Natural killer cell (primary cell): ENCODE measurements around the gene SYNPO. TPM values are rescaled to one million over a fixed set of nuclear protein-coding genes. Genes with fewer than 3 reads are reported as not detected.

ENCODE experiments used
- ATAC-seq, 3 donors: fragments of 150-1000 bp in 2 of 3; fragments of 200-7000 bp in 1 of 3; cut with Tn5 transposase; 1 replicate in 1 of 3; 2 replicates in 2 of 3; pipeline ENCODE4 v1.10.0; 2021; ENCODE audit warnings: mild to moderate bottlenecking in 2 of 3, moderate library complexity in 2 of 3
- DNase-seq, 2 donors: peaks; one replicate each; pipeline versions ENCODE4 v3.0.0 to v3.0.0-alpha.2; 2013 to 2021; ENCODE audit warnings: mixed read lengths in 1 of 2
- H3K27ac ChIP-seq: one replicate; pipeline ENCODE4 v1.5.1; 2013; ENCODE audit warnings: mild to moderate bottlenecking, low read length
- H3K27me3 ChIP-seq: one replicate; pipeline ENCODE4 v1.6.1; 2013; ENCODE audit warnings: low read length; ENCODE audit not compliant: control insufficient read depth, insufficient read depth
- H3K36me3 ChIP-seq: one replicate; pipeline ENCODE4 v1.6.1; 2013; ENCODE audit warnings: low read length; ENCODE audit not compliant: control insufficient read depth, insufficient read depth
- H3K4me1 ChIP-seq: one replicate; pipeline ENCODE4 v1.6.1; 2013; ENCODE audit warnings: low read length; ENCODE audit not compliant: control insufficient read depth, insufficient read depth
- H3K4me3 ChIP-seq: one replicate; pipeline ENCODE4 v1.5.1; 2013; ENCODE audit warnings: low read length
- H3K9me3 ChIP-seq: one replicate; pipeline ENCODE4 v1.6.1; 2013; ENCODE audit warnings: low read length; ENCODE audit not compliant: control insufficient read depth, insufficient read depth
- H3K27ac Mint-ChIP-seq, 2 donors: one replicate each; pipeline ENCODE4 v1.8.0; 2022; ENCODE audit warnings: mild to moderate bottlenecking in 2 of 2, mixed read lengths in 2 of 2, moderate library complexity in 1 of 2
- H3K27me3 Mint-ChIP-seq, 2 donors: one replicate each; pipeline ENCODE4 v1.8.0; 2022; ENCODE audit warnings: low read depth in 2 of 2, mixed read lengths in 2 of 2
- H3K36me3 Mint-ChIP-seq: one replicate; pipeline ENCODE4 v1.8.0; 2022; ENCODE audit warnings: mixed read lengths
- H3K4me1 Mint-ChIP-seq, 2 donors: one replicate each; pipeline ENCODE4 v1.8.0; 2022; ENCODE audit warnings: mixed read lengths in 2 of 2
- H3K4me3 Mint-ChIP-seq: one replicate; pipeline ENCODE4 v1.8.0; 2022; ENCODE audit warnings: mild to moderate bottlenecking, moderate library complexity, mixed read lengths
- H3K9me3 Mint-ChIP-seq, 2 donors: one replicate each; pipeline ENCODE4 v1.8.0; 2022; ENCODE audit warnings: mixed read lengths in 2 of 2
- WGBS: methylation state at CpG from one replicate; pipeline ENCODE4 v1.1.7; 2013; ENCODE audit warnings: missing lambda C conversion rate; ENCODE audit not compliant: insufficient coverage; 5-methylcytosine and 5-hydroxymethylcytosine counted together
- intact Hi-C: fragments of 100-400 bp; cut with micrococcal nuclease; formaldehyde crosslinking; loops from one replicate; pipeline ENCODE4 v1.14.2; 2022
- total RNA-seq, 4 donors: library from RNA; stranded (reverse); fragments of 120-200 nt in 1 of 4; gene quantifications; one replicate each; pipeline versions ENCODE4 v1.2.3 to v1.2.4, GENCODE V29; 2013 to 2022
- TF ChIP-seq, protein P1 (sequence below): fragments of 200-600 bp; IDR thresholded peaks from one replicate; pipeline ENCODE4 v1.8.0; 2022; ENCODE audit warnings: antibody characterized with exemption

Gene SYNPO
- total RNA-seq, 3 donors from 2014 or later (not counting 1 experiment from before 2014, with no cell fraction given): 0.16 to 0.48 TPM; not detected in 1

DNA sequence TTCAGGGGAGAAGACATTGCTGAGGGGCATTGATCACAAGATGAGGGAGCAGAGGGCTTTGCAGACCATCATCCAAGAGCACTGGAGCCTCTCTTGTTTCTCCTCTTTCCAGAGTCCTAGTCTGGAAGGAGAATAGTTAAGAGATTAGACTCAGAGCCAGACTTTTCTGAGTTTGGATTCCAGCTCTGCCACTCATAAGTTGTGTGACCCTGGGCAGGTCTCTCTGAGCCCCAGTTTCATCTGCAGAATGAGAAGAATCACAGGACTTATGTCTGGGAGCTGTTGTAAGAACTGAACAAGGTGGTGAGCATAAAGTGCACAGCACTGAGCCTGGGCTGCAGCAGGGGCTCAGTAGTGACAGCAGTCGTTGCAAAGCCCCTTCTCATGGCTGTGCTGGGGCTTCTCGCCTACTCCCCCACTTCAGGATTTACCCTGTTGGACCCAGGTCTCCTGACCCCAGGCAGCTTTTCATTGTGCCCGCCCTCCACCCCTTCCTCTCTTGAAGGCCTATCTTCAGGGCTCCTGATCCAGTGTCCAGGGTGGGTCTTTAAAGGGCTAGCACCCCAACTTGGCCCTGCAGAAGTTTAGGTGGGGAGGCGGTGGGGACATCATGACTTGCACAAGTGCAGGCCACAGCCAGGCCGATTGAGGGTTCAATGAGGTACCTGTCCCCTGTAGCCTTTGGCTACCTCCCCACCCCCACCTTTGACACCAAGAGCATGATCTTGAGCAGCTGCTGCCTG, 1.5 kb downstream of the SYNPO start:
- Mint-ChIP-seq H3K36me3 (no peaks in the 10 kb centered on the region), H3K4me3 (no peak overlapping the region), H3K27me3 (peaks cover 0 to 19% of the 10 kb centered on the region in 2 donors), H3K4me1 (no peaks in the 10 kb centered on the region), H3K27ac (no peak overlapping the region), H3K9me3 (no peaks in the 10 kb centered on the region)
- Histone ChIP-seq H3K4me1 (no peaks in the 10 kb centered on the region), H3K9me3 (no peaks in the 10 kb centered on the region), H3K36me3 (no peaks in the 10 kb centered on the region), H3K27ac (no peak overlapping the region), H3K27me3 (no peaks in the 10 kb centered on the region), H3K4me3 (no peak overlapping the region)
- WGBS: 87% methylated on average over 5 of the region's 5 CpGs
- TF ChIP-seq, protein P1, sequence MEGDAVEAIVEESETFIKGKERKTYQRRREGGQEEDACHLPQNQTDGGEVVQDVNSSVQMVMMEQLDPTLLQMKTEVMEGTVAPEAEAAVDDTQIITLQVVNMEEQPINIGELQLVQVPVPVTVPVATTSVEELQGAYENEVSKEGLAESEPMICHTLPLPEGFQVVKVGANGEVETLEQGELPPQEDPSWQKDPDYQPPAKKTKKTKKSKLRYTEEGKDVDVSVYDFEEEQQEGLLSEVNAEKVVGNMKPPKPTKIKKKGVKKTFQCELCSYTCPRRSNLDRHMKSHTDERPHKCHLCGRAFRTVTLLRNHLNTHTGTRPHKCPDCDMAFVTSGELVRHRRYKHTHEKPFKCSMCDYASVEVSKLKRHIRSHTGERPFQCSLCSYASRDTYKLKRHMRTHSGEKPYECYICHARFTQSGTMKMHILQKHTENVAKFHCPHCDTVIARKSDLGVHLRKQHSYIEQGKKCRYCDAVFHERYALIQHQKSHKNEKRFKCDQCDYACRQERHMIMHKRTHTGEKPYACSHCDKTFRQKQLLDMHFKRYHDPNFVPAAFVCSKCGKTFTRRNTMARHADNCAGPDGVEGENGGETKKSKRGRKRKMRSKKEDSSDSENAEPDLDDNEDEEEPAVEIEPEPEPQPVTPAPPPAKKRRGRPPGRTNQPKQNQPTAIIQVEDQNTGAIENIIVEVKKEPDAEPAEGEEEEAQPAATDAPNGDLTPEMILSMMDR: no peak
- intact Hi-C loops: no loop called here
- DNase-seq (no peak), ATAC-seq (no peak)

DNA sequence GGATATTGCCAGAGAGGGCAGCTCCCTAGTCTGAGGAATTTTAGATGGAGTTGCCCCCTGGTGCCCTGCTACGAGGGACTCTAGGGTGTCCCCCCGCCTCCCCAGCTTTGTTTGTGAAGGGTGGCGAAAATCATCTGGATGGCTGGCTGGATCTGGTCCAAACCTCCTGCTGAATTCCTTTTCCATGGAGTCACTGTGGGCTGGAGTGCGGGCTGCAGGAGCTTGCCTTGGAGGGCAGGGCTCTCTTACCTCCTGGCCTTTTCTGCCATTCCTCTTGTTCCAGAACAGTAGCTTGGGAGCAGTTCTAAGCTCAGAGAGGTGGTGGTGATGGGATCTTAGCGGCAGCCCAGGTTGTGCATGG, 2.1 kb downstream of the SYNPO start:
- ATAC-seq (no peak), DNase-seq (no peak)
- Histone ChIP-seq H3K9me3 (no peaks in the 10 kb centered on the region), H3K4me1 (no peaks in the 10 kb centered on the region), H3K4me3 (no peak overlapping the region), H3K27ac (no peak overlapping the region), H3K27me3 (no peaks in the 10 kb centered on the region), H3K36me3 (no peaks in the 10 kb centered on the region)
- H3K4me3 Mint-ChIP-seq: no peak overlapping the region
- 92% methylated on average over 5 of the region's 5 CpGs for WGBS
- peaks cover 5 to 16% of the 10 kb centered on the region in 2 donors for H3K27me3 Mint-ChIP-seq
- H3K36me3 Mint-ChIP-seq: no peaks in the 10 kb centered on the region
- no peaks in the 10 kb centered on the region for H3K4me1 Mint-ChIP-seq
- TF ChIP-seq, protein P1: no peak
- no peaks in the 10 kb centered on the region for H3K9me3 Mint-ChIP-seq
- no peak overlapping the region for H3K27ac Mint-ChIP-seq
- intact Hi-C loops: no loop called here

DNA sequence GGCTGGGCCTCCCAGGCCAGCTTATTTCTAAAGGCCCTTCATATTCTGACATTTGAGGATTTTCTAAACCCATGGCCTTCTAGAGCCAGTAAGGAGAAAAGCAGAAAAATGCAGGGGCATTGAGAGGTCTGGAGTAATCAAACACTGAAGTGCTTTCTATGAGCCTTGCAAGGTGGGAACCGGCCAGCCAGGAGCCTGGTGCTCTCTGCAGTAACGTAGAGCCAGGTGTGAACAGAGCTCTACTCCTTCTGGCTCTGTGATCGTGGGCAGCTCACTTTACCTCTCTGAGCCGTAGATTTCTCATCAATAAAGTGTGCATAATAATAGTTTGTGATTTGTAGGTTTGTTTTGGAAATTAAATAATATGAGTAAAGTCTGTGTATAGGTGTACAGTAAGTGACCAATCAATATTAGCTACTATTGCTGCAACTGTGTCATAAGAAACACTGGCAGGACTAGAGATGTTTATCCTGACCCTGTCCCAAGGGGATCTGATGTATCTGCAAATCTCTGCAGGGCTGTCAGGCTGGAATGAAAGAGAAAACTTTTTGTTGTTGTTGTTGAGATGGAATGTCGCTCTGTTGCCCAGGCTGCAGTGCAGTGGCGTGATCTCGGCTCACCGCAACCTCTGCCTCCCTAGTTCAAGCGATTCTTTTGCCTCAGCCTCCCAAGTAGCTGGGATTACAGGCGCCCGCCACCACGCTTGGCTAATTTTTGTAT, 2.7 kb downstream of the SYNPO start:
- Mint-ChIP-seq H3K9me3 (no peaks in the 10 kb centered on the region), H3K4me1 (no peaks in the 10 kb centered on the region), H3K36me3 (no peaks in the 10 kb centered on the region), H3K27ac (no peak overlapping the region), H3K4me3 (no peak overlapping the region), H3K27me3 (peaks cover 6 to 10% of the 10 kb centered on the region in 2 donors)
- TF ChIP-seq, protein P1: no peak
- no peak overlapping the region for H3K4me3 ChIP-seq
- intact Hi-C loops: no loop called here
- no peak for ATAC-seq
- H3K36me3 ChIP-seq: no peaks in the 10 kb centered on the region
- H3K4me1 ChIP-seq: no peaks in the 10 kb centered on the region
- no peaks in the 10 kb centered on the region for H3K9me3 ChIP-seq
- WGBS: 93% methylated on average over 9 of the region's 12 CpGs
- H3K27ac ChIP-seq: no peak overlapping the region
- H3K27me3 ChIP-seq: no peaks in the 10 kb centered on the region
- no peak for DNase-seq
